ENCODE results near the gene RNF144B.

RNF144B gene

DNA sequence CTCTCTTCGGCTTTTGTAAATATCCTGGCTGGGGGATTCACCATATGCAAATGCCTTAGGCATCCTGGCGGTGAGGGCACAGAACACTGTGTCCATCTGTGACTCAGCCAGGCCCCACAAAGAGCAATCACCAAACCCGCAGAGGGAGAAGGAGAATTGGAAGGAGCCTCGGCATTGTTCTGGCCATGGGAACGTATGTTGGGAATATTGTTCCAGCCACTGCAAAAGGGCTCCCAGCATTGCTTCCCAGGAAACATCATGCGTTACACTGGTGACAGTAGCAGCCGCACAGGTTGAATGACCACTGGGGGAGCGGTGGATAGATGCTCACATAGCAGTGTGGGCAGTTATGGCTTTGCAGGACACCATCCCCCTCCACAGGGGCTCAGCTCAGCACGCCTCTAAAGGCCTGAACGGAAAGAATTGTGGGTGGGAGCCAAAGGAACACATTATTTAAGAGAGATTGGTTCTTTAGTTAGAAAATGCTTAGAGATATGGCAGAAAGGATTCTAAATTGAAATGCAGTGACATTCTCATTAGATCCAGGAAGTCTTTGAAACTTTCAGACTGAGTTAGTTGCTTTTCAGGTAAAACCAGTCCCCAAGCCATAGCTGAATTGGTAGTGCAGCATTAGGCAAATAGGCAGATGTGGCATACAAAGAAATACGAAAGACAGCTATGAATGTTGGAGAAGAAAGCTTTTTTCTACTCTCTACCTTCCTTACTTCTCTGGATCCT lies 104.3 kb downstream of the RNF144B start:
- no peak for DNase-seq

DNA sequence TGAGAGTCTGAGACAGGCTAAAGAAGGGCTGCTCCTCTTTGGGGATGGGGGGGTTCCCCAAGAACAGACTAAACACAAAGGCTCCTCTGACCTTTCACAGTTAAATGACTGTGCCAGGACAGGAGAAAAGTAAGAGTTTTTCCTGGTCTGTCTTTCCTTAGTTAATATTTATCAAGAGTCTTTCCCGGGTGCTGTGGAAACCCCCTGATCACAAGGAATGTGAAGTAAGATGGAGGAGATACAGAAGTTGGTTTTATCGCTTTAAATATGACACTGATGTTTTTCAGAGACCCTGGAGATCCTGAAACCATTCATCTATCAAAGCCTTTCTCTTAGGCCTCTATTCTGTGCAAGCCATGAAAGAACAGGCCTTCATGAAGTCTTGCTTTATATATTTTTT lies 105.8 kb downstream of the RNF144B start:
- no peak for DNase-seq

DNA sequence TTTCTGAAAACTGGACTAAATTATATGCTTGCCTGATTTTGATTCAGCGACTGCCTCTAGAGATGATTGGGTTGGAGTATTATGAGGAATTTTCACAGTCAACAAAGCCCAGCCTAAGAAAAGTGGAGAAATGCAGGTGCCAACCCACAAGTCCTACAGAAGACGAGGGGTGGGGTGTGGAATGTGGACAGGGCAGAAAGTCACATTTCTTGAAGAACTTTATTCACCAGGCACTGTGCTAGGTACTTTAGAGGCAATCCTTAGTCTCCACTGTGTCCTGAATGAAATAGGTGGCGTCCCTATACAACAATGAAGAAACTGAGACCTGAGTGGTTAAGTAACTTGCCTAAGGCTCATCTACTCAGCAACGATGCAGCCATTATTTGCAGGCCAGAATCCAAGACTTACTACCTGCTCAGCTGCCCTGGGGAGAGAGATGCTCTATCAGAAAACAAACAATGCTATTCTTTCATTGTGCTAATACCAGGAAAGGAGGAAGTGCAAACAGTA lies 106.3 kb downstream of the RNF144B start:
- no peak for DNase-seq

DNA sequence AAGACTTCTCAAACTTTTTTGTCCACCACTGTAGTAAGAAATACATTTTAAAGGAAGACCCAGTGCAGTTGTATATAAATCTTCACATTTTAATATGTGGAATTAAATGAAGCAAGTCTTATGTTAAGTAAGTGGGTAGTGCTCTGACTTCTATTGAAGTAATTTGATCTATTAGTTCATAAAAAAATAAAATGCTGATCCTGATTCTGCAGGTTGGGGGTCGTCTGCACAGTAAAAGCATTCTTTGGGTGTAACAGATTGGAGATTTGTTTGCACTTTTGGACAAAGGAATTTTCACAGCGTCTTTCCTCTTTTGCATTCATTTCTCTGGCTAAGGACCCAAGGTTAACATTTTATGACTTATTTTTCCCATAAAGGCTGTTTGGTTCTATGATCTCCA lies 106.8 kb downstream of the RNF144B start:
- DNase-seq: no peak

DNA sequence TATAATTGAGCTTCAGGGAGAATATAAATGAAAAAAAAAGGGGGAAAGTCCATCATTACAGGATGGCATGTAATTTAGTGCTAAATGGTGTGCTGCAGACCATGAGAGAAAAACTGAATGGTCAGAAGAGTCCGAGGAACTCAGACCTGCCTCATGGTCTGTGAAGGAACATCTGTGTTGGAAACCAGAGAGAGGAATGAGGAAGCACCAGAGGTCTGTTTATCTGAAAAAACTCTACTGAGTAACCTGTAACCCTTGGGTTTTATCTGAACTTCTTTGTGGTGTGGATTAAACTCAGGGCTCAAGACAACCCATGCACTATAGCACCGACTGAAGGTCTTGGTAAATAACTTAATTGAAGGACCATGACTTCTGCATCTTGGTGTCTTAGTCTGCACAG lies 108.1 kb downstream of the RNF144B start:
- DNase-seq: no peak

DNA sequence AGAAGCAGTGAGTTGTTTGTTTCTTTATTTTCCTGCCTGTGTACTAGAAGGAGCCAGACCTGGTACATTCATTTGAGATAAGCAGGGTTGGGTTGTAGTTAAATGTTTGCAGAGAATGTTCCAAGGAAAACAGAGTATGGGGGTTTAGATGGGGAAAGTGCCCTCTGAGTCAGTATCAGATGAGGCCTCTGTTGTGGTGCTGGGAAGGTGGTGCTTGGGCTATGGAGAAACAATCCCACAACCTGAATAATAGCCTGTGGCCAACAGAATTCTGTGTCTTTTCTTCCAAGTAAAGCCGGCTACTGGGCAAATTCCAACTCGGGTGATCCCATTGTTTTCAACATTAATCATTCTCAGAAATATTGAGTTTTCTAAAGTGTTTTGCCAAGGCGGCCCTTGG lies 109.3 kb downstream of the RNF144B start:
- DNase-seq: no peak

DNA sequence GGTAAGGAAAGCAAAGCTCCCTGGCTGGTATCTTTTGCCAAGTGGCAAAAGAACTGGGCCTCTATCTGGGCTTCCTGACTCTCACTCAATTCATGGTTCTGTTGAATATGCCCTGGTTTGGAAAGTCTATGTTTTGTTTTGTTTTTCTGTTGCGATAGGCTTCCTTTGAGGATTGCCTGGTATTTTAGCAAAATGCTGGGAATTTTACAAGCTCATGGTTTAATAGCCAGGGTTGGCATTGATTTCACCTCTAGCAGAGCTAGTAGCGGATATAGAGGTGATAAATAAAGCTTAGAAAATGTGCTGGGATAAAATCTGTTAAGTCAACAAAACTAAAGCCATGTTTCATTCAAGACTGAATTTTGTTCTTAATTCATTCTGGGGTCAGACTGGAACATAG lies 109.9 kb downstream of the RNF144B start:
- DNase-seq: no peak

DNA sequence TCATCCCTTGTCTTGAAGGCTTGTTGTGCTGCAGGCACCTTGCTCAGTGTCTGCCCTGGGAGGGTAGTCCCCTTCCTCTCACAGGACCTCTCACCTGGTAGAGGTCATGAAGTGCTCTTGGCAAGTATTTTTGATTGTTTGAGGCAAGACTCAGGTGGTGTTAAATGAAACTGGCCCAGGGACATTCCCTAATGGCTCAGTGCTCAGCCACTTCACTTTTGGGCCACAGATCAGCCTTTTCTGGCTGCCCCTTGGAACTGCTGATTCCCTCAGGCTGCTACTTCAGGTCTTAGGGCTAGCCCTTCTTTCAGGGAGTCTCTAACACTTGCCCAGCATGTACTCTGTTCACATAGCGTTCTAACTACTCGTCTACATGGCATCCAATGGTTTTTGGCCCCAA lies 111.3 kb downstream of the RNF144B start:
- DNase-seq: no peak

DNA sequence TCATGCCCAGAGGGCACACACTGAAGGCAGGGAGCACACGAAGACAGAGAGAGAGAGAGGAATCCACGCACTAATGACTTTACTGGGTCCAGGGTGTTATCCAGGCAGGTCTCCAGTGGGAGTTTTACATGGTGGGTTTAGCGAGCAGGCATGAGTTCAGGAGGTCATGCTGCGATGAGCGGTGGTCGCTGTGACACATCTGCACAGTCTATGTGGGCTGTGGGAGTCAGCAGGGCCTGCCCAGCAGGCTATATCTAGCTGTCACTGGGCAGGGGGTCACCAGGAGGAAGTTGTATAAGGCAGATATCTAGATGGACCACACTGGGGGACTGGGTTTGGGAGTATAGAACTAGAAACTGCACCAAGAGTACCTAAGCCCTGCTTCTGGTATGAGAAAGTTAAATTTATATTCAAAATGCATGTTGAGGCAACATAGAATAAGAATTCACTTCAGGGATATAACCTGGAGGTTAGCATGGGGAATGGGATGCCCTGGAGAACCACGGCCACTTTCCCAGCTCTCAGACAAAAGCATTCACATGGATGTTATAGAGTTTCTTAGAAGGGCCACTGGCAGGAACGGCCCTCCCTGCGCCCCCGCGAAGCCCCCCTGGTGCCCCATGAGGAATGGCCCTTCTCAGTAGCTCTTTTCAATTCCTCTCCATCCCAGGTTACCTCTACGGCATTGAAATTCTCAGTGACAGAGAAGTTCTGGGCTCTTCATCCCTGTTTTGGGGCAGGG lies 113.9 kb downstream of the RNF144B start:
- no peak for DNase-seq

DNA sequence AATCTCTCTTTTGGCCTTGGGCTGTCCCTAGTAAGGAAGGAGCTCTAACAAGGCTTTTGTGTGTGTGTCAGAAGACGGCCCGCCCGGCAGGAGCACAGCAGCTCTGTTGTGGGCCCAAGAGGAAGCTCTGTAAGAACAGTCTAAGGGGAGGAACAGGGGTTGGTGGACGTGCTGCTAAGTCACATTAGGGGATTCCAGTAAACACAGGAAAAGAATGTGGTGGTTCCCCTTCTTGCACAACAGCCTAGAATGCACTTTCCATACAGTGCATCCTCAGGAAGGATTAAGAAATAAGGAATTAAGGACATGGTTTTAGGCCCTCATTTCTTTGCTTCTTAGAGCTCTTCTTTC lies 114.5 kb downstream of the RNF144B start:
- no peak for DNase-seq

DNA sequence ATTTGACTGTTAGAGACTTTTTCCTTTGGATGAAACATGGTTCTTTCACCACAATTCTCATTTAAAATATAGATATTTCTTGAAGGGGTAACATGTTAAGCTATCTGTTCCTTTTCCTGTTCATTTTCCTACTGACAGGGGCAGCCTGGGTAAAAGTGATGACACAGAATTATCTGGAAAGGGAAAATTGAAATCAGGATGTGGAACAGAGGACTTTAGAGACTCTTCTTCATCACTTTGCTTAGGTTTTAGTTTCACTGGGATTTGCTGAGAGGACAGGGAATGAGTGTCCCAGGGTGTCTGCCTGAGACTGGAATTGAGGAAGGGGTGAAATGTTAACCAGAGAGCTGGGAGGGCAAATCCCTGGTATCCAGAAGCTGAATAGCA lies 116.0 kb downstream of the RNF144B start:
- no peak for DNase-seq

DNA sequence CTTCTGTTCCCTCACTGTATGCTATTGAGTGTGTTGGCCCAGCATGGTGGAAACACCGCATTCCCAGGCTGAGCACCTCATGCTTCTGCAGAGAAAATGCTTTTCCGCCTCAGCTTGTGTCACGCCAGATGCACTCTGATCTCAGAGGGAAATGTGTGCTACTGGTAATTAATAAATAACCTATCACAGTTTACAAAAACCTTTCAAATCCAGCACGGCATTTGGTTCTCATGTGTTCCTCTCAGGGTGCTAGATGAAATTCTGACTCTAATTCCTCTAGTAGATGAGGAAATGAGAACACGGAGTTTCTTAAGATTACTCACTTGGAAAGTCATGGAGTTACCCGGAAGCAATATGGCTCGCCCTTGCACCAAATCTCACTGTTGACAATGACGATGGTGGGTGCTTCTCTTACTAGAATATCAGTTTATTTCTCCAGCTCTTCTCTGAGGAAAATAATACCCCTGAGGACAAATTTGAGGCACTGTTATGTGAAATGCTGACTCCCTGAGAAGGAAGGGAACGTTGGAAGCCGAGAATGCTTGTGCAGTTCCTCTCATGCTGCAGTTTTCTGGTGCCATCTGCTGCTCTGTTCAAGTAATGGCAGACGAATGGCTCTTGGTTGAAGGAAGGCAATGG lies 116.6 kb downstream of the RNF144B start:
- peak; percentile 90 for DNase-seq

DNA sequence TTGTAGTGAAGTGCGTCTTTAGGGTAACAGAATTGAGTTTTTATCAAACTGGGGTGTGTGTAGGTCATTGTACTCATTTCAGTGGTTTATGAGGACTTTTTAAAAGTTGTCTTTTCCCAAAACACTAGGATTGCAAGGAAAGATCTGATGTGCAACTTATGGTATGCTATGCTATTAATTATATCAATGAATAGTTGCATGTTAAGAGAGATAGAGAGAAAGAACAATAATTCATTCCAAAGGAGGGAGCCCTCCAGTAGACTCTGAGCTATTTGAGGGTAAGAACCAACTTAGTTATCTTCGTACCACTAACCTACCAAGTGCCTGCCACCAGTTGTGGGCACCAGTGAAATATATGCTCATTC lies 117.1 kb downstream of the RNF144B start:
- no peak for DNase-seq

DNA sequence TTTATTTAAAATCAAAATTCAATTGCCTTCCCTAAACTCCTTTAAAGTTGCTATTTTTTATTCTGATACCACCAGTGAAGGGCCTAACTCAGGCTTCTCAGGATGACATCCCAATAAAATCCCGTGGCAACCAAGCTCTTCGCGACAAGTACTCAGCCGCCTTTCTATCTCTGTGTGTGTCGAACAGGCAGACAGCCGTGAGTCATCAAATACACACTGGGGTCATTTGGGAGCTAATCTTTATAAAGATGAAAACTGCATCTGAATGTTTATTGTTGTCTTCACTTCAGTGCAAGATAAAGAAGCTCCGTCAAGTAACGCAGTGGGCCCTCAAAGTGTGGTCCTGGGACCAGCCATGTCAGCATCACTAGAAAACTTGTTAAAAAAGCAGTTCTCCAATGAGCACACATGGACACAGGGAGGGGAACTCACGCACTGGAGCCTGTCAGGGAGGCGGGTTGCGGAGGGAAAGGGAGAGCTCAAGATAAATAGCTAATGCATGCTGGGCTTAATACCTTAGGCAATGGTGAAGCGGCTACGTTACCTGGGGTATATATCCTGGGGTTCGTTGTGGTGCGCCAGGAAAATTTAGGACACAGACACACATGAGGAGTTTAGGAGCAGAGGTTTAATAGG lies 119.3 kb downstream of the RNF144B start:
- DNase-seq: no peak

DNA sequence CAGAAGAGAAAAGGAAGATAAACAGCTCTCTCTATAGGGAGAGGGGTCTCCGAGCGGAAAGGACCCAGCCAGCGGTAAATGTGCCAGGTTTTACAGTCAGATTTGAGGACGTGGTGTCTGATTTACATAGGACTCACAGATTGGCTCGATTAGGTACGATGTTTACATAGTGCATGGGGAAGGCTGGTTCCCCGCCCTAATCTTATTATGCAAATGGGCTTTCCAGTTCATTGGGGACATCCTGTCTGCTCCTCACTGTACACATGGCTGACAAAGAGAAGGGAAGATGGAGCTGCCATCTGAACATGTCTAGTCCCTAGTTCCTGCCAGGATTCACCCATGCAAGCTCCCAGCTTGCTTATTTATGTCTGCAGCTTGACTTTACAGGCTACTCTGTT lies 119.9 kb downstream of the RNF144B start:
- peak; percentile 79 for DNase-seq

DNA sequence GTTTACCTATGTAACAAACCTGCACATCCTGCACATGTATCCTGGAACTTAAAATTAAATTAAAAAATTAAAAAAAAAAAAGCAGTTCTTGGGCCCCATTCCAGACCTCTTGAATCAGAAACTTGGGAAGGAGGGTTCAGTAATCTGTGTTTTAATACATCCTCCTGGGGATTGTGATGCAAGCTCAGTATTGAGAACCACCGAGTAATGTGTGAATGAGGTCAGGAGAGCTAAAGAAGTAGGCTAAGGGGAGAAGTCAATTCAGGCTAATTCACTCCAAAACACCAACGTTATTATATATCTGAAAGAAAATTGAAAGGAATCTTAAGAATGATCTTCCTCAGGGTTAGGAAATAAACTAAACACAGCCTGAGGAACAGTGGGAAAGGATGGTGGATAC lies 120.4 kb downstream of the RNF144B start:
- peak; percentile 21 for DNase-seq

DNA sequence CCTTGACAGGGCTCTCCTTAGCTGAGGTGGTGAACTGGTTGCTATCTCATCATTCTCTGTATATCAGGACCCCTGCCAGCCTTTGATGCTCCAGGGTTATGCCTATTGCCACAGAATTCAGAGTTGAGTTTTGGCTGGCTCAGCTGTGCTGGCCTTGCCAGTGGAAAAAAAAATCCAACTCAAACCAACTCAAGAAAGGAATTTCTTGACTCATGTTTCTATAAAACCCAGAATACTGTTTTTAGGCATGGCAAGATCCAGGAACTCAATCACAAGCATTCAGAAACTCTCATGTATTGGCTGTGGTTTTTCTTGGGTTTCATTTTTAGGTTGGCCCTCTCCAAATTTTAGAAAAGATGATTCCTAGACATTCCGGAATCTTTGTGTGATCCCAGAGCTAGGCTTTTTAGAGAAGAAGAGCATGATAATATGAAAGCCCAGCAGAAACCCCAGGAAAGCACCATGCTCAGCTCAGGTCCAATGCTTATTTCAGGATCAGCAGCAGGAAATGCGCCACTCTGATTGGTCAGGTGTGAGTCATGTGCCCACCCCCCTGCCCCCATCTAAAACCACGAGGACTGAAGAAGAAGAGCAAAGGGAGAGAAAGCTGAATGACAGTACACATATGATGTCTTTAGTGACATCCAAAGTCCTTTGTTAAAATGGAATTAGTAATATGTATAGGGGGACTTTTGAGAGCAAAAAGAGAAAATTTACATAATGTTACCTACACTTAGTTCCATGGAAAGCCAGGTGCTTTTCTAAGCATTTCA lies 122.9 kb downstream of the RNF144B start:
- DNase-seq: no peak

DNA sequence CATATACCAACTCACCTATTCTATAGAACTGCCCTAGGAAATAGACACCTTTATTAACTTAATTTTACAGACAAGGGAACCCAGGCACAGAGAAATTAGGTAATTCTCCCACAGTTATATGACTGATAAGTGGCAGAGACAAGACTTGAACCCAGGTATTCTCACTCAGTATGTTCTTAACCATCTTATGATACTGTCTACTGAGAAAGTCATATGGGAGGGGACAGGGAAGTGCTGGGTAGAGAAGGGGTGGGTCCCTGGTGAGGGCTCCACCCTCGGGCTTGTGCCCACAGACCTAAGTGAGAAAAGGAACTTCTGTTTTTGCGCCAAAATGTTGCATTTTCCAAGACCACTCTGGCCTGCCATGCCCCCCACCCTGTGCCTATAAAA lies 123.5 kb downstream of the RNF144B start:
- no peak for DNase-seq

DNA sequence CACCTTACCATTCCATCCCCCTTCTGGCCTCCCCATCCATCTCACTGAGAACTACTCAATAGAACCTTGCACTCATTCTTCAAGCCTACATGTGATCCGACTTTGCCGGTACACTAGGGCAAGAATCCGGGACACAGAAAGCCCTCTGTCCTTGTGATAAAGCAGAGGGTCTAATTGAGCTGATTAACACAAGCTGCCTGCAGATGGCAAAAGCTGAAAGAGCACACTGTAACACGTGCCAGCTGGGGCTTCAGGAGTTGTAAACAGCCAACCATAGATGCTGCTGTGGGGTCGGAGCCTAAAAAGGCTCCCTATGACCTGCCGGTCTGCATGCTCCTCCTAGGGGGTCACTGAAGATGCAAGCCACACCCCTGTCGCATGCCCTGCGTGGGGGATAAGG lies 124.1 kb downstream of the RNF144B start:
- peak; percentile 40 for DNase-seq

DNA sequence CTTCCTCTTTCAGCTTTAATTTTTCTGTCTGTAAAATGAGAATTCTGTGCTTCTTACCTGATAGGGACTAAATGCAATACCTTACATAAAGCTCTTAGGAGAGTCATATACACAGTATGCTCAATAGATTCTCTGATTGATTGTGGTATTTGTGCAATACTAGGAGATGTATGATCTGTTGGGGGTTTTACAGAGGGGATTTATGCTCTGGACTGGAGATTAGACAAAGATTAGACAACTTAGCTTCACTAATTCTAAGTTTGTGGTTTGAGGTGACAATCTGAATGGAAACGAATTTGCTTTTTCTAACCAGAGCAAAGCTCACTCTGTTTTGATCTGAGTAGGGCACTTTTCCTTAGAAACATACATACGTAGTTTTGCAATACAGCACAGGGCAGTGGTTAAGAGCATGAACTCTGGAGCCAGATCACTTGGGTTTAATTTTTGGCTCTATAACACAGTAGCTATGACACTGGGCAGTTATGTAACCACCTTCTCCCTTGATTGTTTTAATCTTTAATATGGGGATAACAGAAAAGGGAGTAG lies 126.2 kb downstream of the RNF144B start:
- no peak for DNase-seq

DNA sequence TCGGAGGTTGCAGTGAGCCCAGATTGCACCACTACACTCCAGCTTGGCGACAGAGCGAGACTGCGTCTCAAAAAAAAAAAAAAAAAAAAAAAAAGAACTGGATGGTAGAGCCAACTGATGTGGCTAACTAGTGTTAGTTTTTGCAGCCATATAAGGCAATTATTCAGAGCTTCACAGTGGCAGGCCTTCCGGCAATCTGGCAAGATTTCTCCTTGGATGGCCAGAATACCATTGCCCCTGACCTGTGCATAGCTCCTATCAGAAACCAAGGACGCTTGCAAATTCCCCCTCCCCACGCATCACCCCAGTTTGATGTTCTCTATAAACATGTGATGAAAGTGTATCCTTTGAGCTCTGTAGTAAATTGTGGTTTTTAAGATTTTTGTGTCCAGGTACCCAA lies 127.0 kb downstream of the RNF144B start:
- DNase-seq: no peak

DNA sequence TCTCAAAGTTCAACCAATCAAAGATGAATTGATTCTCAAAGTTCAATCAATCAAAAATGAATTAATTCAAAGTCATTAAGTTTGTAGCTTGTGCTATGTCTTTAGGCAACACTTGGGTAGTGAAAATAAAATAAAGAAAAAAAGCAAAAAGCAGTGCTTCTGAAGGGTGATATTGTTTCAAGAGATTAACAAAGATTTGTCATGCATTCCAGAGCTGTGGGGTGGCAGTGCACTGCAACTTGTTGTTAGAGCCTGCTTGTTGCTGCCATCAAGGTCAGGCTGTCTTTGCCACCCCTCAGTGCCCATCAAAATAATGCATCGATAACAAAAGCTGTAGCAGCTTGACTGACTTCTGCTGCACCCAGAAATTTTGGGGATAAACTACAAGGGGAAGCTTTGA lies 128.6 kb downstream of the RNF144B start:
- DNase-seq: no peak

Measured in eye (tissue), 1 donor.